ENCODE data around the gene TUNAR.
"Not testable (repeated sequence)": the region's sequence is repeated elsewhere in the genome, so short reads cannot be mapped to it uniquely, and the experiment has no call there.

Gene TUNAR

GRCh38 chr14:95920769-95921438 is 44.3 kb downstream of the TUNAR start:
- no peak for DNase-seq

GRCh38 chr14:95922080-95922479 is 45.4 kb downstream of the TUNAR start:
- DNase-seq: no peak

GRCh38 chr14:95928751-95929150 is 52.1 kb downstream of the TUNAR start:
- no peak for DNase-seq

GRCh38 chr14:95931384-95931783 is 54.8 kb downstream of the TUNAR start:
- DNase-seq: no peak

GRCh38 chr14:95935228-95935822 is 58.7 kb downstream of the TUNAR start:
- DNase-seq: peak; percentile 29

- DNase-seq: no peak
Measured at GRCh38 chr14:95936041-95936440, 59.4 kb downstream of the TUNAR start.

- no peak for DNase-seq
Measured at GRCh38 chr14:95939335-95939734, 62.7 kb downstream of the TUNAR start.

- no peak for DNase-seq
Measured at GRCh38 chr14:95941897-95942296, 65.3 kb downstream of the TUNAR start.

GRCh38 chr14:95943699-95944098 is 67.1 kb downstream of the TUNAR start:
- peak; percentile 17 for DNase-seq

- DNase-seq: no peak
Measured at GRCh38 chr14:95944462-95944861, 67.8 kb downstream of the TUNAR start.

- DNase-seq: no peak
Measured at GRCh38 chr14:95946867-95947266, 70.2 kb downstream of the TUNAR start.

- DNase-seq: no peak
Measured at GRCh38 chr14:95948558-95948981, 71.9 kb downstream of the TUNAR start.

GRCh38 chr14:95951359-95951758 is 74.7 kb downstream of the TUNAR start:
- DNase-seq: no peak

- DNase-seq: peak; percentile 32
Measured at GRCh38 chr14:95953111-95953724, 76.6 kb downstream of the TUNAR start.

- DNase-seq: no peak
Measured at GRCh38 chr14:95956601-95957460, 80.2 kb downstream of the TUNAR start.

- DNase-seq: no peak
Measured at GRCh38 chr14:95958105-95958504, 81.5 kb downstream of the TUNAR start.

- DNase-seq: no peak
Measured at GRCh38 chr14:95959317-95959716, 82.7 kb downstream of the TUNAR start.

- no peak for DNase-seq
Measured at GRCh38 chr14:95961481-95961880, 84.8 kb downstream of the TUNAR start.

GRCh38 chr14:95964901-95965300 is 88.3 kb downstream of the TUNAR start:
- DNase-seq: no peak

- not testable (repeated sequence) for DNase-seq
Measured at GRCh38 chr14:95968048-95968447, 91.4 kb downstream of the TUNAR start.

Data from DMS53 (cell line).